KMS-11 (cell line): ENCODE data around the gene RBCK1.
"Not testable (repeated sequence)": the region's sequence is repeated elsewhere in the genome, so short reads cannot be mapped to it uniquely, and the experiment has no call there.

Experiments used
- H2AFZ ChIP-seq: fragments of 200-600 bp; sonication (generic); 2 replicates; pipeline ENCODE4 v1.6.1; 2016; ENCODE audit warnings: antibody characterized with exemption, mixed run types, low read depth
- H3K27ac ChIP-seq: fragments of 200-600 bp; sonication (generic); 2 replicates; pipeline ENCODE4 v1.6.1; 2016; ENCODE audit warnings: mild to moderate bottlenecking, mixed run types
- H3K27me3 ChIP-seq: fragments of 200-600 bp; sonication (generic); 2 replicates; pipeline ENCODE4 v1.6.1; 2017; ENCODE audit warnings: mild to moderate bottlenecking, low read depth, mixed run types, moderate library complexity; ENCODE audit not compliant: insufficient read depth
- H3K36me3 ChIP-seq: fragments of 200-600 bp; sonication (generic); 2 replicates; pipeline ENCODE4 v1.6.1; 2017; ENCODE audit warnings: mild to moderate bottlenecking, mixed run types; ENCODE audit not compliant: insufficient read depth
- H3K4me1 ChIP-seq: fragments of 200-600 bp; sonication (generic); 2 replicates; pipeline ENCODE4 v1.6.1; 2016; ENCODE audit warnings: mild to moderate bottlenecking, low read depth, mixed run types; ENCODE audit not compliant: poor library complexity, severe bottlenecking
- H3K4me2 ChIP-seq: fragments of 200-600 bp; sonication (generic); 2 replicates; pipeline ENCODE4 v1.7.0; 2016; ENCODE audit warnings: mild to moderate bottlenecking, mixed run types
- H3K4me3 ChIP-seq: fragments of 200-600 bp; sonication (generic); IDR thresholded peaks from 2 replicates; pipeline ENCODE4 v1.6.1; 2017; ENCODE audit warnings: low read depth, low read length, mixed read lengths; ENCODE audit not compliant: insufficient read depth
- H3K79me2 ChIP-seq: fragments of 200-600 bp; sonication (generic); 2 replicates; pipeline ENCODE4 v1.6.1; 2016; ENCODE audit warnings: low read depth, mixed run types; ENCODE audit not compliant: insufficient read depth
- H3K9ac ChIP-seq: fragments of 200-600 bp; sonication (generic); 2 replicates; pipeline ENCODE4 v1.6.1; 2016; ENCODE audit warnings: mild to moderate bottlenecking, mixed run types
- H4K20me1 ChIP-seq: fragments of 200-600 bp; sonication (generic); 2 replicates; pipeline ENCODE4 v1.6.1; 2016; ENCODE audit warnings: mild to moderate bottlenecking, mixed run types; ENCODE audit not compliant: insufficient read depth
- CTCF ChIP-seq: fragments of 200-600 bp; sonication (generic); conservative IDR thresholded peaks from 2 replicates; pipeline ENCODE4 v1.6.1; 2017; ENCODE audit warnings: low read depth, mild to moderate bottlenecking, antibody characterized with exemption, low read length, moderate library complexity, mixed read lengths

RBCK1 gene

GRCh38 chr20:391041-391711 is 16.9 kb upstream of the RBCK1 start:
- no peaks in the 10 kb centered on the region for H3K36me3 ChIP-seq
- no peak overlapping the region for H3K9ac ChIP-seq
- no peaks in the 10 kb centered on the region for H3K27me3 ChIP-seq
- no peaks in the 10 kb centered on the region for H3K4me1 ChIP-seq
- no peak overlapping the region for H3K4me2 ChIP-seq
- H2AFZ ChIP-seq = no peak overlapping the region
- no peak overlapping the region for H3K4me3 ChIP-seq
- no peak overlapping the region for H3K27ac ChIP-seq
- peaks cover 3% of the 10 kb centered on the region; the same call in 1 of the 2 replicates for H3K79me2 ChIP-seq
- TF ChIP-seq CTCF = no peak
- no peaks in the 10 kb centered on the region for H4K20me1 ChIP-seq

- H3K4me1 ChIP-seq, H3K27me3 ChIP-seq, H4K20me1 ChIP-seq, H2AFZ ChIP-seq, H3K27ac ChIP-seq, H3K4me3 ChIP-seq, H3K79me2 ChIP-seq, H3K36me3 ChIP-seq, H3K9ac ChIP-seq, H3K4me2 ChIP-seq: not testable (repeated sequence)
Measured at GRCh38 chr20:393296-393695, 14.8 kb upstream of the RBCK1 start.

GRCh38 chr20:396252-396618 is 11.9 kb upstream of the RBCK1 start:
- H3K36me3 ChIP-seq = peaks cover 6% of the 10 kb centered on the region; the same call in 1 of the 2 replicates
- H3K9ac ChIP-seq = no peak overlapping the region
- H3K4me3 ChIP-seq = no peak overlapping the region
- H2AFZ ChIP-seq = no peak overlapping the region
- H3K4me2 ChIP-seq = no peak overlapping the region
- H3K27ac ChIP-seq = no peak overlapping the region
- H3K27me3 ChIP-seq = no peaks in the 10 kb centered on the region
- H4K20me1 ChIP-seq = no peaks in the 10 kb centered on the region
- H3K79me2 ChIP-seq = no peaks in the 10 kb centered on the region
- TF ChIP-seq CTCF = no peak
- H3K4me1 ChIP-seq = peaks cover 14% of the 10 kb centered on the region

- H3K4me2 ChIP-seq = no peak overlapping the region
- TF ChIP-seq CTCF = no peak
Measured at GRCh38 chr20:396619-397431, 11.3 kb upstream of the RBCK1 start.

More at GRCh38 chr20:396619-397431, 11.3 kb upstream of the RBCK1 start:
- peaks cover 20% of the 10 kb centered on the region for H3K4me1 ChIP-seq
- H3K79me2 ChIP-seq = no peaks in the 10 kb centered on the region
- no peak overlapping the region for H3K9ac ChIP-seq
- no peak overlapping the region for H3K27ac ChIP-seq
- H3K36me3 ChIP-seq = peaks cover 6% of the 10 kb centered on the region; the same call in 1 of the 2 replicates
- no peaks in the 10 kb centered on the region for H3K27me3 ChIP-seq
- H2AFZ ChIP-seq = no peak overlapping the region
- H4K20me1 ChIP-seq = no peaks in the 10 kb centered on the region
- no peak overlapping the region for H3K4me3 ChIP-seq
